CD8-positive, alpha-beta memory T cell (primary cell): ENCODE data around the gene TNS1. TPM values are rescaled to one million over a fixed set of nuclear protein-coding genes. Genes with fewer than 3 reads are reported as not detected.
A peak's percentile ranks its signal among the peaks of the same experiment; 100 is the strongest.

ENCODE experiments used
- CTCF ChIA-PET: fragments of 350-600 bp; sonication (Branson Sonifier 250); formaldehyde crosslinking; loops from one replicate; lab custom pipeline; 2021; ENCODE audit warnings: antibody characterized with exemption; lab: Charles Lee
- POLR2A ChIA-PET: fragments of 350-600 bp; sonication (Branson Sonifier 250); formaldehyde crosslinking; loops from one replicate; lab custom pipeline; 2021; ENCODE audit warnings: antibody characterized with exemption; lab: Charles Lee
- DNase-seq, 5 donors: peaks; one replicate each; pipeline versions ENCODE4 v3.0.0 to v3.0.0-alpha.2; 2020 to 2022; ENCODE audit warnings: mixed read lengths in 1 of 5
- H3K27ac ChIP-seq: one replicate; pipeline ENCODE4 v1.7.0; 2013; ENCODE audit warnings: low read depth, mild to moderate bottlenecking, low read length, moderate library complexity
- H3K27me3 ChIP-seq: 2 replicates; pipeline ENCODE4 v1.7.0; 2013; ENCODE audit warnings: low read length, mild to moderate bottlenecking; ENCODE audit not compliant: insufficient read depth, poor library complexity, severe bottlenecking
- H3K36me3 ChIP-seq: 2 replicates; pipeline ENCODE4 v1.7.0; 2013; ENCODE audit warnings: mild to moderate bottlenecking, low read length, moderate library complexity; ENCODE audit not compliant: insufficient read depth
- H3K4me1 ChIP-seq: 2 replicates; pipeline ENCODE4 v1.7.0; 2013; ENCODE audit warnings: mild to moderate bottlenecking, low read length, moderate library complexity; ENCODE audit not compliant: insufficient read depth
- H3K4me3 ChIP-seq: 2 replicates; pipeline ENCODE4 v1.7.0; 2013; ENCODE audit warnings: mild to moderate bottlenecking, low read length
- H3K9me3 ChIP-seq: 2 replicates; pipeline ENCODE4 v1.7.0; 2013; ENCODE audit warnings: mild to moderate bottlenecking, low read length
- H3K27ac Mint-ChIP-seq, 8 donors: one replicate each; pipeline ENCODE4 v1.8.0; 2020 to 2021; ENCODE audit warnings: mixed read lengths in 8 of 8, mild to moderate bottlenecking in 6 of 8, inconsistent platforms in 3 of 8, moderate library complexity in 3 of 8
- H3K27me3 Mint-ChIP-seq, 2 donors: one replicate each; pipeline ENCODE4 v1.8.0; 2020 to 2021; ENCODE audit warnings: mixed read lengths in 2 of 2, mild to moderate bottlenecking in 1 of 2, moderate library complexity in 1 of 2
- H3K36me3 Mint-ChIP-seq, 3 donors: one replicate each; pipeline ENCODE4 v1.8.0; 2020 to 2021; ENCODE audit warnings: mixed read lengths in 3 of 3, inconsistent platforms in 1 of 3, mild to moderate bottlenecking in 1 of 3
- H3K4me1 Mint-ChIP-seq, 3 donors: one replicate each; pipeline ENCODE4 v1.8.0; 2020 to 2021; ENCODE audit warnings: mixed read lengths in 3 of 3, inconsistent platforms in 1 of 3, mild to moderate bottlenecking in 1 of 3
- H3K4me3 Mint-ChIP-seq, 7 donors: one replicate each; pipeline ENCODE4 v1.8.0; 2020 to 2021; ENCODE audit warnings: mixed read lengths in 7 of 7, mild to moderate bottlenecking in 6 of 7, moderate library complexity in 4 of 7, inconsistent platforms in 2 of 7
- H3K9me3 Mint-ChIP-seq, 5 donors: one replicate each; pipeline ENCODE4 v1.8.0; 2020 to 2022; ENCODE audit warnings: mixed read lengths in 5 of 5, mild to moderate bottlenecking in 3 of 5, moderate library complexity in 2 of 5, inconsistent platforms in 1 of 5
- polyA plus RNA-seq: library from polyadenylated mRNA; unstranded; fragments of 300-500 nt; fragmentation: Illumina TruSeq; gene quantifications from one replicate; pipeline ENCODE4 v1.2.3, GENCODE V29; 2021
- total RNA-seq, 2 experiments: library from RNA; stranded (reverse); gene quantifications; one replicate each; pipeline ENCODE4 v1.2.3, GENCODE V29; 2021

Gene TNS1
- total and polyA plus RNA-seq, 3 experiments from 2014 or later, result 1.1 to 1.8 TPM; not detected in 1

- H3K4me1 Mint-ChIP-seq, result no peaks in the 10 kb centered on the region
- no peak overlapping the region for H3K27ac Mint-ChIP-seq
- H3K36me3 ChIP-seq, result no peaks in the 10 kb centered on the region
- H3K9me3 ChIP-seq, result no peaks in the 10 kb centered on the region
- ChIA-PET CTCF (no interaction called here), POLR2A (no interaction called here)
- no peak overlapping the region for H3K4me3 ChIP-seq
- H3K9me3 Mint-ChIP-seq, result no peaks in the 10 kb centered on the region
- H3K27me3 ChIP-seq, result no peaks in the 10 kb centered on the region
- no peaks in the 10 kb centered on the region for H3K36me3 Mint-ChIP-seq
- H3K4me3 Mint-ChIP-seq, result no peak overlapping the region
- no peak for DNase-seq
- no peak overlapping the region for H3K27ac ChIP-seq
- H3K4me1 ChIP-seq, result no peaks in the 10 kb centered on the region
- H3K27me3 Mint-ChIP-seq, result peaks cover 8 to 41% of the 10 kb centered on the region in 2 donors
These were observed 49.7 kb downstream of the TNS1 start for GRCh38 chr2:217953011-217953481.

- CTCF ChIA-PET, result no interaction called here
- no peak overlapping the region for H3K27ac Mint-ChIP-seq
These were observed 50.4 kb downstream of the TNS1 start for GRCh38 chr2:217952409-217952808.

GRCh38 chr2:217951521-217952247 is 51.1 kb downstream of the TNS1 start:
- Histone ChIP-seq H3K27me3 (no peaks in the 10 kb centered on the region), H3K9me3 (no peaks in the 10 kb centered on the region), H3K27ac (no peak overlapping the region), H3K36me3 (no peaks in the 10 kb centered on the region), H3K4me3 (no peak overlapping the region), H3K4me1 (no peaks in the 10 kb centered on the region)
- H3K36me3 Mint-ChIP-seq, result no peaks in the 10 kb centered on the region
- H3K27me3 Mint-ChIP-seq, result peaks cover 8 to 40% of the 10 kb centered on the region in 2 donors
- DNase-seq, result no peak
- POLR2A ChIA-PET, result no interaction called here
- no peaks in the 10 kb centered on the region for H3K4me1 Mint-ChIP-seq
- no peak overlapping the region for H3K27ac Mint-ChIP-seq
- H3K4me3 Mint-ChIP-seq, result no peak overlapping the region
- H3K9me3 Mint-ChIP-seq, result no peaks in the 10 kb centered on the region
- CTCF ChIA-PET, result interaction anchor here (0.9 kb wide), 1 partner anchor 163 kb away, joined by 3 read pairs; no protein-coding TSS in a partner anchor

More at GRCh38 chr2:217952409-217952808, 50.4 kb downstream of the TNS1 start:
- Histone ChIP-seq H3K36me3 (no peaks in the 10 kb centered on the region), H3K9me3 (no peaks in the 10 kb centered on the region), H3K27ac (no peak overlapping the region), H3K4me1 (no peaks in the 10 kb centered on the region), H3K4me3 (no peak overlapping the region), H3K27me3 (no peaks in the 10 kb centered on the region)
- Mint-ChIP-seq H3K36me3 (no peaks in the 10 kb centered on the region), H3K4me3 (no peak overlapping the region), H3K4me1 (no peaks in the 10 kb centered on the region), H3K27me3 (peaks cover 8 to 42% of the 10 kb centered on the region in 2 donors), H3K9me3 (no peaks in the 10 kb centered on the region)
- DNase-seq, result no peak
- POLR2A ChIA-PET, result no interaction called here

GRCh38 chr2:217951091-217951490 is 51.7 kb downstream of the TNS1 start:
- no peaks in the 10 kb centered on the region for H3K9me3 ChIP-seq
- Mint-ChIP-seq H3K27ac (no peak overlapping the region), H3K9me3 (no peaks in the 10 kb centered on the region), H3K27me3 (peaks cover 8 to 40% of the 10 kb centered on the region in 2 donors), H3K4me1 (no peaks in the 10 kb centered on the region), H3K36me3 (no peaks in the 10 kb centered on the region), H3K4me3 (no peak overlapping the region)
- H3K27ac ChIP-seq, result no peak overlapping the region
- POLR2A ChIA-PET, result no interaction called here
- H3K4me1 ChIP-seq, result no peaks in the 10 kb centered on the region
- CTCF ChIA-PET, result interaction anchor here (0.9 kb wide), 1 partner anchor 162 kb away, joined by 3 read pairs; no protein-coding TSS in a partner anchor
- H3K27me3 ChIP-seq, result no peaks in the 10 kb centered on the region
- H3K4me3 ChIP-seq, result no peak overlapping the region
- H3K36me3 ChIP-seq, result no peaks in the 10 kb centered on the region
- DNase-seq, result no peak

DNA sequence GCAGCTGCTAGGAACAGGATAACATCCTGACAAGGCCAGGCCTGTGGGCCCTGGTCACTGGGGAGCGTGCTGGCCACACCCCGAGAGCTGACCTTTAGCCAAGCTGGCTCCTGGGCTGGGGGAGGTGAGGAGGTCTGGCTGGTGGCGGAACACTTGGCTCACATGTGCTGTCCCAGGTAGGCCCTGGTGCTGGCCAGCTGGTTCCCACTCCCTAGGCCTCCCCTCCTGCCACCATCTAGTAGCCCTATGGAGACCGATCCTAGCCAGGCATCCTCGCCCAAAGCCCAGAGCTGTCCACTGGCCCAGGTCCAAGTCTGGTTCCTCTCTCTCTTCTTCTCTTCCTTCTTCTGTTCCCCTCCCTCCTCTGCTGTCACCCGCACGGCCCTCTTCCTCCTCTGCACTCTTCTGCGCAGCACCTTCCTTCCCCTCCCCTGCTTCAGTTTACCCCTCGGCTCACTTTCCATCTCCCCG is 52.4 kb downstream of the TNS1 start:
- CTCF ChIA-PET, result interaction anchor here (0.9 kb wide), 1 partner anchor 161 kb away, joined by 3 read pairs; no protein-coding TSS in a partner anchor
- H3K4me1 Mint-ChIP-seq, result no peaks in the 10 kb centered on the region

DNA sequence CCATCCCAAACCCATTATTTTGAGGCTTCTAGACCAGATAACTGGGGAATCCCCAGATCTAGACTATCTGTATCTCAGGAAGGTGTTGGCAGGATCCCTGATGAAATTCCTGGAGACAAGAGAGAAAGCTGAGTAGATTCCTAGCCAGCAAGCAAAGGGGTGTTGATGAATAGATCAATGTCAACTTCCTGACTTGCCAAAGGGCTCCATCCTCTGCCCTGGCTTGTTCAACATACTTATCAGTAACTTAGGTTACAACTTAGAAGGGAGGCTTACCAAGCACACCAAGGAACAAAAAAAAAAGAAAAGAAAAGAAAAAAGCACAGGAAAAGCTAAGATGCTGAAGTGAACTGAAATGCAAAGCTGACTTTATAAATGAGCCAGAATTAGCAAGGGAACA is 53.3 kb downstream of the TNS1 start:
- Mint-ChIP-seq H3K36me3 (no peaks in the 10 kb centered on the region), H3K27me3 (peaks cover 11 to 33% of the 10 kb centered on the region in 2 donors), H3K27ac (peak overlapping the region in 1 of 8 donors; percentile 2), H3K4me3 (no peak overlapping the region), H3K4me1 (no peaks in the 10 kb centered on the region), H3K9me3 (no peaks in the 10 kb centered on the region)
- ChIA-PET CTCF (no interaction called here), POLR2A (no interaction called here)
- Histone ChIP-seq H3K4me3 (no peak overlapping the region), H3K36me3 (no peaks in the 10 kb centered on the region), H3K27ac (no peak overlapping the region), H3K27me3 (no peaks in the 10 kb centered on the region), H3K4me1 (no peaks in the 10 kb centered on the region), H3K9me3 (no peaks in the 10 kb centered on the region)
- no peak for DNase-seq

More for the DNA sequence above, 52.4 kb downstream of the TNS1 start:
- no peaks in the 10 kb centered on the region for H3K4me1 ChIP-seq
- no peaks in the 10 kb centered on the region for H3K9me3 Mint-ChIP-seq
- no peak for DNase-seq
- H3K27ac ChIP-seq, result no peak overlapping the region
- no peak overlapping the region for H3K27ac Mint-ChIP-seq
- H3K9me3 ChIP-seq, result no peaks in the 10 kb centered on the region
- no peak overlapping the region for H3K4me3 ChIP-seq
- POLR2A ChIA-PET, result no interaction called here
- no peaks in the 10 kb centered on the region for H3K36me3 Mint-ChIP-seq
- H3K27me3 Mint-ChIP-seq, result peaks cover 8 to 40% of the 10 kb centered on the region in 2 donors
- H3K27me3 ChIP-seq, result no peaks in the 10 kb centered on the region
- no peaks in the 10 kb centered on the region for H3K36me3 ChIP-seq
- no peak overlapping the region for H3K4me3 Mint-ChIP-seq

- CTCF ChIA-PET, result no interaction called here
- Mint-ChIP-seq H3K27me3 (peaks cover 11 to 32% of the 10 kb centered on the region in 2 donors), H3K4me1 (no peaks in the 10 kb centered on the region), H3K36me3 (no peaks in the 10 kb centered on the region), H3K9me3 (no peaks in the 10 kb centered on the region), H3K4me3 (no peak overlapping the region), H3K27ac (no peak overlapping the region)
- Histone ChIP-seq H3K4me1 (no peaks in the 10 kb centered on the region), H3K9me3 (no peaks in the 10 kb centered on the region), H3K4me3 (no peak overlapping the region), H3K36me3 (no peaks in the 10 kb centered on the region), H3K27me3 (no peaks in the 10 kb centered on the region), H3K27ac (no peak overlapping the region)
- DNase-seq, result no peak
- POLR2A ChIA-PET, result no interaction called here
These were observed 53.9 kb downstream of the TNS1 start for GRCh38 chr2:217948897-217949296.

GRCh38 chr2:217948351-217948791 is 54.4 kb downstream of the TNS1 start:
- Mint-ChIP-seq H3K4me1 (no peaks in the 10 kb centered on the region), H3K27ac (no peak overlapping the region), H3K9me3 (no peaks in the 10 kb centered on the region), H3K4me3 (no peak overlapping the region), H3K27me3 (peaks cover 10 to 37% of the 10 kb centered on the region in 2 donors), H3K36me3 (no peaks in the 10 kb centered on the region)
- DNase-seq, result no peak
- H3K4me3 ChIP-seq, result no peak overlapping the region
- H3K36me3 ChIP-seq, result no peaks in the 10 kb centered on the region
- CTCF ChIA-PET, result no interaction called here
- POLR2A ChIA-PET, result no interaction called here
- no peak overlapping the region for H3K27ac ChIP-seq
- no peaks in the 10 kb centered on the region for H3K9me3 ChIP-seq
- H3K27me3 ChIP-seq, result no peaks in the 10 kb centered on the region
- no peaks in the 10 kb centered on the region for H3K4me1 ChIP-seq
